Transverse colon (tissue), 4 donors: ENCODE data around the gene TMC5.

Source experiments
- EP300 ChIP-seq: sonication (generic); formaldehyde crosslinking; IDR thresholded peaks from one replicate; pipeline ENCODE4 v1.6.1; 2017; ENCODE audit warnings: antibody characterized with exemption, low read depth
- POLR2AphosphoS5 ChIP-seq, 3 donors: sonication (generic); formaldehyde crosslinking; IDR thresholded peaks; one replicate each; pipeline ENCODE4 v1.6.1; 2016; ENCODE audit warnings: antibody characterized with exemption in 3 of 3
- TF ChIP-seq, protein P1 (sequence below), 5 experiments: fragments of 200-600 bp in 3 of 5; fragments of 450-650 bp in 2 of 5; sonication (generic) in 3 of 5; IDR thresholded peaks; 1 replicate in 2 of 5; 2 replicates in 3 of 5; pipeline ENCODE4 v1.5.1; 2016 to 2017; ENCODE audit warnings: antibody characterized with exemption in 5 of 5, inconsistent platforms in 3 of 5, mild to moderate bottlenecking in 2 of 5, moderate library complexity in 1 of 5

DNA sequence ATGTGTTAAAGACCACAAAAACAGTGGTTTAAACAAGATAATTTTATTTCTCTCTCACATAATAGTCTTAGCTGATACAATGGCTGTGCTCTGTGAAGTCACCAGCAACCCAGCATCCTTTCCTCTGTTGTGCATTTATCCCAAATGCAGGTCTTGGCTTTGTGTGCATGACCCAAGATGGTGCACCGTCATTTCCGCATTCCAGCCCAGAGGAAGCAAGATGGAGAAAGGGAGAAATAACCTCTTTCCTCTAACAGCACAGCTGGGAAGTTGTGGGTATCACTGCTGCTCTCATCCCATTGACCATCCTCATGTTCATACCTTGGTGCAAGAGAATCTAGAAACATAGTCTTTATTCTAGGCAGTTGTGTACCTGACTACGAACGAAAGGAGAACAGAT, 21.8 kb downstream of the TMC5 start:
- TF ChIP-seq, protein P1, sequence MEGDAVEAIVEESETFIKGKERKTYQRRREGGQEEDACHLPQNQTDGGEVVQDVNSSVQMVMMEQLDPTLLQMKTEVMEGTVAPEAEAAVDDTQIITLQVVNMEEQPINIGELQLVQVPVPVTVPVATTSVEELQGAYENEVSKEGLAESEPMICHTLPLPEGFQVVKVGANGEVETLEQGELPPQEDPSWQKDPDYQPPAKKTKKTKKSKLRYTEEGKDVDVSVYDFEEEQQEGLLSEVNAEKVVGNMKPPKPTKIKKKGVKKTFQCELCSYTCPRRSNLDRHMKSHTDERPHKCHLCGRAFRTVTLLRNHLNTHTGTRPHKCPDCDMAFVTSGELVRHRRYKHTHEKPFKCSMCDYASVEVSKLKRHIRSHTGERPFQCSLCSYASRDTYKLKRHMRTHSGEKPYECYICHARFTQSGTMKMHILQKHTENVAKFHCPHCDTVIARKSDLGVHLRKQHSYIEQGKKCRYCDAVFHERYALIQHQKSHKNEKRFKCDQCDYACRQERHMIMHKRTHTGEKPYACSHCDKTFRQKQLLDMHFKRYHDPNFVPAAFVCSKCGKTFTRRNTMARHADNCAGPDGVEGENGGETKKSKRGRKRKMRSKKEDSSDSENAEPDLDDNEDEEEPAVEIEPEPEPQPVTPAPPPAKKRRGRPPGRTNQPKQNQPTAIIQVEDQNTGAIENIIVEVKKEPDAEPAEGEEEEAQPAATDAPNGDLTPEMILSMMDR (IDR thresholded peaks at IDR 0.05), result no peak
- TF ChIP-seq EP300, result no peak
- TF ChIP-seq POLR2AphosphoS5 (IDR thresholded peaks at IDR 0.05), result no peak
